Measurements from ENCODE around the gene FRMPD4. TPM values are rescaled to one million over a fixed set of nuclear protein-coding genes. Genes with fewer than 3 reads are reported as not detected.

Gene FRMPD4
- total RNA-seq, 1 donor from 2014 or later = 0.29 TPM

- ATAC-seq (no peak), DNase-seq (no peak)
- H3K27me3 ChIP-seq = no peaks in the 10 kb centered on the region
- intact Hi-C loops (cut with DNase I) = no loop called here
- no peaks in the 10 kb centered on the region for H3K36me3 ChIP-seq
- no peak for TF ChIP-seq CTCF (IDR thresholded peaks at IDR 0.05)
- no peaks in the 10 kb centered on the region for H3K4me1 ChIP-seq
- H3K4me3 ChIP-seq = no peak overlapping the region
- H3K27ac ChIP-seq = no peak overlapping the region
- H3K9me3 ChIP-seq = no peaks in the 10 kb centered on the region
Measured at GRCh38 chrX:12128017-12128416, 10.3 kb upstream of the FRMPD4 start.

- Histone ChIP-seq H3K9me3 (no peaks in the 10 kb centered on the region), H3K27ac (no peak overlapping the region), H3K4me1 (no peaks in the 10 kb centered on the region), H3K27me3 (no peaks in the 10 kb centered on the region), H3K36me3 (no peaks in the 10 kb centered on the region), H3K4me3 (peak overlapping the region; percentile 33)
- intact Hi-C loops (cut with DNase I) = no loop called here
- no peak for DNase-seq
- no peak for TF ChIP-seq CTCF (IDR thresholded peaks at IDR 0.05)
- ATAC-seq = no peak
Measured at GRCh38 chrX:12137951-12138360, 317 bp upstream of the FRMPD4 start.

GRCh38 chrX:12139934-12140611, 1.8 kb downstream of the FRMPD4 start:
- H3K4me1 ChIP-seq = no peaks in the 10 kb centered on the region
- no peaks in the 10 kb centered on the region for H3K9me3 ChIP-seq
- H3K4me3 ChIP-seq = no peak overlapping the region
- H3K27me3 ChIP-seq = no peaks in the 10 kb centered on the region
- no peak for ATAC-seq
- H3K27ac ChIP-seq = no peak overlapping the region
- no peak for TF ChIP-seq CTCF (IDR thresholded peaks at IDR 0.05)
- intact Hi-C loops (cut with DNase I) = no loop called here
- no peaks in the 10 kb centered on the region for H3K36me3 ChIP-seq
- no peak for DNase-seq

- DNase-seq (no peak), ATAC-seq (no peak)
- H3K36me3 ChIP-seq = no peaks in the 10 kb centered on the region
- H3K9me3 ChIP-seq = no peaks in the 10 kb centered on the region
- no peak overlapping the region for H3K4me3 ChIP-seq
- H3K27me3 ChIP-seq = no peaks in the 10 kb centered on the region
- intact Hi-C loops (cut with DNase I) = no loop called here
- no peaks in the 10 kb centered on the region for H3K4me1 ChIP-seq
- TF ChIP-seq CTCF (IDR thresholded peaks at IDR 0.05) = no peak
- H3K27ac ChIP-seq = no peak overlapping the region
Measured at GRCh38 chrX:12141511-12141910, 3.2 kb downstream of the FRMPD4 start.

- intact Hi-C loops (cut with DNase I) = no loop called here
Measured at GRCh38 chrX:12142661-12143060, 4.4 kb downstream of the FRMPD4 start.

More at GRCh38 chrX:12142661-12143060, 4.4 kb downstream of the FRMPD4 start:
- no peak for ATAC-seq
- no peaks in the 10 kb centered on the region for H3K9me3 ChIP-seq
- no peaks in the 10 kb centered on the region for H3K27me3 ChIP-seq
- H3K27ac ChIP-seq = no peak overlapping the region
- no peak overlapping the region for H3K4me3 ChIP-seq
- H3K4me1 ChIP-seq = no peaks in the 10 kb centered on the region
- no peak for TF ChIP-seq CTCF (IDR thresholded peaks at IDR 0.05)
- no peaks in the 10 kb centered on the region for H3K36me3 ChIP-seq
- DNase-seq = no peak

Measured in upper lobe of right lung (tissue), 1 donor.